ENCODE measurements around the gene PLPP4. TPM values are rescaled to one million over a fixed set of nuclear protein-coding genes. Genes with fewer than 3 reads are reported as not detected.

PLPP4 gene
- total RNA-seq, 1 donor from 2014 or later = 2.5 TPM

DNA sequence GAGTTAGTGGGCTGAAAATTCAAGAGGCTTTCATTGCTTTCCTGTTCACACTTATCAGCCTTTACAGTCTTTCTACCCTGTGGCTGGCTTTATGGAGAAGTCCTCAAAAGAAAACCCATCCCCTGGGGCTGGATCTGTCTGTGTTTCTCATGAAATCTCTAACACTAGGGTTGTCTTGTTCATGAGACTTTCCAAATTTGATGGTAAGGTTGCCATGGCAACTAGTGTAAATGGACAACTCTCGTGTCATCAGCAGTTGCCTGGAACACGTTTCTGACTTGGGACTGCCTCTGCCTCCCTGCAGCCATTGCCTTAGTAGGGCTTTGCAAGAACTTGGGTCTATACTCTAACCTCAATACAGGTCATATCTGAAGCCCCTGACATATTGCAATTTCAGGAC is 35.8 kb upstream of the PLPP4 start:
- no peaks in the 10 kb centered on the region for H3K36me3 ChIP-seq
- no peak for DNase-seq (ENCODE audit: extremely low spot score in 2 of 2)
- H3K4me3 ChIP-seq = no peak overlapping the region
- H3K27me3 ChIP-seq = no peaks in the 10 kb centered on the region
- no peaks in the 10 kb centered on the region for H3K9me3 ChIP-seq
- intact Hi-C loops (cut with DNase I) = no loop called here
- no peak overlapping the region for H3K27ac ChIP-seq
- H3K4me1 ChIP-seq = no peaks in the 10 kb centered on the region
- TF ChIP-seq POLR2A (IDR thresholded peaks at IDR 0.05) (no peak), POLR2AphosphoS5 (IDR thresholded peaks at IDR 0.05; ENCODE audit: insufficient read depth in 1 of 2, low read depth in 1 of 2) (no peak)
- TF ChIP-seq, protein P1, sequence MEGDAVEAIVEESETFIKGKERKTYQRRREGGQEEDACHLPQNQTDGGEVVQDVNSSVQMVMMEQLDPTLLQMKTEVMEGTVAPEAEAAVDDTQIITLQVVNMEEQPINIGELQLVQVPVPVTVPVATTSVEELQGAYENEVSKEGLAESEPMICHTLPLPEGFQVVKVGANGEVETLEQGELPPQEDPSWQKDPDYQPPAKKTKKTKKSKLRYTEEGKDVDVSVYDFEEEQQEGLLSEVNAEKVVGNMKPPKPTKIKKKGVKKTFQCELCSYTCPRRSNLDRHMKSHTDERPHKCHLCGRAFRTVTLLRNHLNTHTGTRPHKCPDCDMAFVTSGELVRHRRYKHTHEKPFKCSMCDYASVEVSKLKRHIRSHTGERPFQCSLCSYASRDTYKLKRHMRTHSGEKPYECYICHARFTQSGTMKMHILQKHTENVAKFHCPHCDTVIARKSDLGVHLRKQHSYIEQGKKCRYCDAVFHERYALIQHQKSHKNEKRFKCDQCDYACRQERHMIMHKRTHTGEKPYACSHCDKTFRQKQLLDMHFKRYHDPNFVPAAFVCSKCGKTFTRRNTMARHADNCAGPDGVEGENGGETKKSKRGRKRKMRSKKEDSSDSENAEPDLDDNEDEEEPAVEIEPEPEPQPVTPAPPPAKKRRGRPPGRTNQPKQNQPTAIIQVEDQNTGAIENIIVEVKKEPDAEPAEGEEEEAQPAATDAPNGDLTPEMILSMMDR (IDR thresholded peaks at IDR 0.05) = no peak

DNA sequence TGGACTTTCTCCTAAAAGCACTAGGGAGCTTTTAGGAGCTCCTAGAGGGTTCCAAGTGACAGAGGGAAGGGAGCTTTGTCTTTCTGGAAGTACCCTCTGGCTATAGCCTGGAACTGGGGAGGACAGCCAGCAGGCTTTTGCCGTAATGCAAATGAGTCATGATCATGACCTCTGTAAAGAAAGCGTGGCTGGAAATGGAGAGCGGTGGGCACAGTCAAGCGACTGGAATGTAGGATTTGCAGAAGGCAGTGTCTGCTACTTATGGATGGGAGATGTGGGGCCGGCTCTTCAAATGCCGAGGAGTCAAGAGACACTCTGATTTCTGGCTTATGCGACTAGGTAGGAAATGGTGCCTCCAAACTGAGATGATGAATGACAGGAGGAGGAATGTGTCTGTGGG is 34.6 kb upstream of the PLPP4 start:
- Histone ChIP-seq H3K4me1 (no peaks in the 10 kb centered on the region), H3K36me3 (no peaks in the 10 kb centered on the region), H3K9me3 (no peaks in the 10 kb centered on the region), H3K4me3 (no peak overlapping the region), H3K27ac (no peak overlapping the region), H3K27me3 (no peaks in the 10 kb centered on the region)
- DNase-seq (ENCODE audit: extremely low spot score in 2 of 2) = no peak
- TF ChIP-seq POLR2A (IDR thresholded peaks at IDR 0.05) (no peak), POLR2AphosphoS5 (IDR thresholded peaks at IDR 0.05; ENCODE audit: insufficient read depth in 1 of 2, low read depth in 1 of 2) (no peak)
- TF ChIP-seq, protein P1 (IDR thresholded peaks at IDR 0.05) = no peak
- intact Hi-C loops (cut with DNase I) = no loop called here

DNA sequence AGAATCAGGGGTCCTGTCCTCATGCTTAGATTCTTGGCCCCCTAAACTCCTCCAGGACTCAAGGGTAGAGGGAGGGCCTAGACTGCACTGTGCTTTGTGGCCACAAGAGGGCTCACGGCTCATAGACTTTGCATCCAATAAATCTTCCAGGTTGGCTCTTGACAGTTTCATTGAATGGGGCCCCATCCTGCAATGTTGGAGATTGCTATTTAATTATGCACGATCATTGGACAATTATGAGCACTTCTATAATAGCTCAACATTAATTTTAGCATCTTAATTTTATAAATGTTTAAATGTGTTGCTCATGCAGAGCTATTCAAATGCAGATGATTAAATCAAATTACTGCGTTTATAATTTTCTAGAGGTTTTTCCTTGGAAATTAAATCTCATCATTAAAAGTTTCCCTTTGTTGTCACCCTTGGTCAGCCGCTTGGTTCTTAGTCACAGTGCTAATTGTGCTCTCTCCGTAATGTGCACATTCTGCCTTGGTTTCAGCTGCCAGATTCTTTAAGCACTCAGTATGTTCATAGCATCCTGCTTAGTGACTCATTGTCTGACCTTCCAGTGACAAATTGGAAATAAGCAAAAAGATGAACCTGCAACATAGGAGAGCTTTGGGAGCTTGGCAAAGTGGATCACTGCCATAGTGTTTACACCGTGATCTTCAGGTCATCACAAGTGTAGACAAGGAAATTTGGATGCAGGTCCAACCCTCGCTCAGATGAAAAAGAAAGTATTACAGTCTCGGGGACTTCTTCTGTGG is 33.4 kb upstream of the PLPP4 start:
- no peaks in the 10 kb centered on the region for H3K36me3 ChIP-seq

DNA sequence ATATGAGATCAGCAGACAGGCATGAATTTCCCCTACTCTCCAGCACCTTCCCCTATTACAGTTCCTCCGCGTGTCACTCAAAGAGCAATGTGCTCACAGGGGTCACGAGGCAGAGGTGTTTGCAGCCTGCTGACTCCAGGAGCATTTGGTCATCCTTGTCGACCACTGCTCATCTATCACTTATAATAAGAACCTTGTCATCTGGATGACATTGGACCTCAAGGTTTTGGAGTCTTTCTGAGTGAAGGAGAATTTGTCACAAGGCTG is 32.9 kb upstream of the PLPP4 start:
- Histone ChIP-seq H3K4me3 (no peak overlapping the region), H3K9me3 (no peaks in the 10 kb centered on the region), H3K36me3 (no peaks in the 10 kb centered on the region), H3K27me3 (no peaks in the 10 kb centered on the region), H3K4me1 (no peaks in the 10 kb centered on the region), H3K27ac (no peak overlapping the region)
- DNase-seq (ENCODE audit: extremely low spot score in 2 of 2) = no peak
- intact Hi-C loops (cut with DNase I) = no loop called here
- TF ChIP-seq, protein P1 (IDR thresholded peaks at IDR 0.05) = no peak
- TF ChIP-seq POLR2A (IDR thresholded peaks at IDR 0.05) (no peak), POLR2AphosphoS5 (IDR thresholded peaks at IDR 0.05; ENCODE audit: insufficient read depth in 1 of 2, low read depth in 1 of 2) (no peak)

More for the DNA sequence above, 33.4 kb upstream of the PLPP4 start:
- intact Hi-C loops (cut with DNase I) = no loop called here
- H3K27me3 ChIP-seq = no peaks in the 10 kb centered on the region
- H3K4me3 ChIP-seq = no peak overlapping the region
- H3K9me3 ChIP-seq = no peaks in the 10 kb centered on the region
- no peaks in the 10 kb centered on the region for H3K4me1 ChIP-seq
- TF ChIP-seq POLR2AphosphoS5 (IDR thresholded peaks at IDR 0.05; ENCODE audit: insufficient read depth in 1 of 2, low read depth in 1 of 2) (no peak), POLR2A (IDR thresholded peaks at IDR 0.05) (no peak)
- TF ChIP-seq, protein P1 (IDR thresholded peaks at IDR 0.05) = peak in 2 of 3 experiments; percentile 17 to 41
- no peak overlapping the region for H3K27ac ChIP-seq
- DNase-seq (ENCODE audit: extremely low spot score in 2 of 2) = no peak

DNA sequence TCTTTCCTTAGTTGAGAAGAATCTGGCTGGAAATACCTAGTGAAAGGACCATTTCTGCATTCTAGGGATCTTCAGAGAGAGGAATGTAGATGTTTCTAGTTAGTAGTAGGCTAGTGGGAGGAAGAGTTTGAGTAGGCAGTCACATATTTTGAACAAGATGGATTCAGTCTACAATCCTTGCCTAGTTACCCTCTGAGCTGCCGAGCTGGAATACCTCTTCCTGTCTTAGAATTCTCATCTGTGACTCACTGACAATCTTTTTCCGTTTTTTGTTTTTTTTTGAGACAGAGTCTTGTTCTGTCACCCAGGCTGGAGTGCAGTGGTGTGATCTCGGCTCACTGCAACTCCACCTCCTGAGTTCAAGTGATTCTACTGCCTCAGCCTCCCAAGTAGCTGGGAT is 30.7 kb upstream of the PLPP4 start:
- no peaks in the 10 kb centered on the region for H3K9me3 ChIP-seq
- no peaks in the 10 kb centered on the region for H3K36me3 ChIP-seq
- TF ChIP-seq, protein P1 (IDR thresholded peaks at IDR 0.05) = no peak
- intact Hi-C loops (cut with DNase I) = no loop called here
- H3K4me1 ChIP-seq = no peaks in the 10 kb centered on the region
- H3K27ac ChIP-seq = no peak overlapping the region
- DNase-seq (ENCODE audit: extremely low spot score in 2 of 2) = no peak
- H3K4me3 ChIP-seq = no peak overlapping the region
- H3K27me3 ChIP-seq = no peaks in the 10 kb centered on the region
